Left renal pelvis (tissue), 4 donors: ENCODE measurements around the gene NIBAN1. TPM values are rescaled to one million over a fixed set of nuclear protein-coding genes. Genes with fewer than 3 reads are reported as not detected.

Source experiments
- DNase-seq, 4 donors: peaks; one replicate each; pipeline ENCODE4 v3.0.0-alpha.2; 2013; ENCODE audit warnings: low read depth in 4 of 4, low spot score in 3 of 4
- polyA plus RNA-seq, 4 donors: library from polyadenylated mRNA; unstranded; fragments of 120-200 nt; gene quantifications; one replicate each; pipeline ENCODE4 v1.2.1, GENCODE V29; 2013; ENCODE audit not compliant: insufficient read length in 4 of 4

NIBAN1 gene
- polyA plus RNA-seq, 4 donors = 3.0 to 18.3 (median 4.0) TPM

DNA sequence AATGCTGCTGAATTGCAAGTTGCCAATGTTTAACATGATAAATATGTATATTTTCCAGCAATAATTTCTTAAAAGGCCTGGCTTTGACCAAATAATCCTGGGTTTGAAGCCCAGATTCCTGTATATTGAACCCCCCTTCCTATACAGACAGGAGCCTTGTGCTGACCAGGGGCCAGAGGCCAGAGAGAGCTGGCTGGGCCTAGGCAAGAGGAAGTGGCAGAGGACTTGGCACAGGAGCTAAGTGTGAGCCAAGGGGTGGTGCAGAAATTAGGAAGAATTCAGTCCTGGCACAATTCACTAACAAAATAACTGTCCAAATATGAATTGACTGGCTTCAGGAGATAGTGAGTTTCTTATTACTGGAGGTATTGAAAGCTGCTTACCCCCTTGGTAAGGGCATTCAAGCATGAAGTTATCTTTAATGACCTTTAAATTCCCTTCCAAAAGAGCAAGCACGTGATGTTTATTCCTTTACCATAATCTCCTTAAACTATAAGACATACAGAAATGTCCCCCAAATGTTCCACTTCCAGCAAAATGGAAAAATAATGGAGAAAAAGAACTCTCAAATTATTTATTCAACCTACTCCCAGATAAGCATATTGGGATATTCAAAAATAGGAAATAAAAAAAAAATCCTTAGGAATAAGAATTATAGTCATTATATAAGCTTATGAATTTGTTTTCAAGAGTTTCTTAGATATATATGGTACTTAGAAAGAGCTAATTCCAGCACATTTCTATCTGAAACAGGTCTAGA is 26.6 kb downstream of the NIBAN1 start:
- no peak for DNase-seq

DNA sequence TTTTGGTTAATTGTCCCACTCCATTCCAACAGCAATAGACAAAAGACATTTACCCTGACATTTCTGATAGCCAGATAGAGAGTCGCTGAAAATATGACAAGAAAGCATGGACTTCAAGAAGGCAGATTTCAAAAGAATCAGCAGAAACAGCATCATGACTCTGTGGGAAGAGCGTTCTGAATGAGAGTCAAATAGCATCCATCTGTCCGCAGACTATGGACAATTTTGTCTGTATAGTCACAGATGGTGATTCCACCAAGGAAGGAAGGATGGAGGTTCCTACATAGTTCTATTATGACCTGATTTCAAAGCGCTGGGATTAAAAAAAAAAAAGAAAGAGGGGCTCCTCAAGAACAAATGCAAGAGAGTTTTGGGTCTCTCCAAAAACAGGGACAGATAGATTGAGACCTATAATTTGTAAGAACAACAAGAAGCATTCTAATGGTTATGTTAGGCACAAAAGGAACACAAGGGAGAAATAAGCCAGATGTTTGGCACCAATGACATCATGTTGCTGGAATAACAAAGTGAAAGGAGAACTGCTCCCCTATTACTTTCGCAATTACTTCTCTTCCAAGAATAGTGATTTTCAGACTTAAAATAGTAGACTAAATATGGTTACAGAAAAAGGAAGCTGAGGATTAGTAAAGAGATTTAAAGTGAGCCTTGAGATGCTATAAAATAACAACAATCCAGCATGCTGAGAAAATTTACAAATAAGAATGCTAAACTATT is 28.5 kb downstream of the NIBAN1 start:
- DNase-seq = no peak

GRCh38 chr1:184945029-184945428 is 29.3 kb downstream of the NIBAN1 start:
- no peak for DNase-seq

- no peak for DNase-seq
These were observed 30.3 kb downstream of the NIBAN1 start for GRCh38 chr1:184943998-184944397.

GRCh38 chr1:184941735-184942134 is 32.6 kb downstream of the NIBAN1 start:
- no peak for DNase-seq

DNA sequence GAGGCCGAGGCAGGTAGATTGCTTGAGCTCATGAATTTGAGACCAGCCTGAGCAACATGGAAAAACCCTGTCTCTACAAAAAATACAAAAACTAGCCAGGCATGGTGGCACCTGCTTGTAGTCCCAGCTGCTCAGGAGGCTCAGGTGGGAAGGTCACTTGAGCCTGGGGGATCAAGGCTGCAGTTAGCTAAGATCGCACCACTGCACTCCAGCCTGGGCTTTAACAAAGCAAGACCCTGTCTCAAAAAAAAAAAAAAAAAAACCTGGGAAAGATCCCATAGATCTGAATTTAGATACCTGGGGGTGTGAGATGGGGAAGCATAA is 32.9 kb downstream of the NIBAN1 start:
- DNase-seq = no peak

DNA sequence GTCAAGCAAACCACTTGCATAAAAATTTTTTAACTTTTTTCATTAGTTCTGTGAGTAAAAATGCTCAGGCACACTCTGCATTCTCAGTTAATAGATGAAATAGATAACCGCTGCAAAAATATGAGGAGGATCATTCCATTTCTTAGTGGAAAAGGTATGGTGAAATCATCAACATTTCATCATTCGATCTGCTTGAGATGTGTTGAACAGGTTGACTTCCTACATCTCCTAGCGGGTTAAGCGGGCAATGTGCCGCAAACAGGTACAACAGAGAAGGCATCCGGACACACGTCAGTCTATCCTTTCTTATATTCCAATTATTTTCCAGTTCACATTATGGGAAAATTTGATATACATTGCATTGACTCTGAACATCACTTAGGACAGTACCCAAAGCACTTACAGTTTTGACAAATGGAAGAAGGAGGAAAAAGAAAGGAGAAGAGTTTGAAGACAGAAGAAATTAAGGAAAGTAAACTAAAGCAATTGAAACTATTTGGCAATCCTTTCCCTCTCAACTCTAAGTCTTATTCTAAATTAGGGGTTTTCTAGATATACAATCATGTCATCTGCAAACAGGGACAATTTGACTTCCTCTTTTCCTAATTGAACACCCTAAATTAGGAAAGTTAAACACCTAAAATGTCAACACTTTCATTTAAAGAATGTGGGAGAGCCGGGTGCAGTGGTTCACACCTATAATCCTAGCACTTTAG is 33.5 kb downstream of the NIBAN1 start:
- no peak for DNase-seq

- DNase-seq = no peak
These were observed 34.1 kb downstream of the NIBAN1 start for GRCh38 chr1:184940226-184940625.

- no peak for DNase-seq
These were observed 36.6 kb downstream of the NIBAN1 start for GRCh38 chr1:184937729-184938128.

- DNase-seq = no peak
These were observed 38.1 kb downstream of the NIBAN1 start for GRCh38 chr1:184935920-184936798.

- DNase-seq = no peak
These were observed 40.4 kb downstream of the NIBAN1 start for GRCh38 chr1:184933944-184934343.

GRCh38 chr1:184932319-184932718 is 42.0 kb downstream of the NIBAN1 start:
- no peak for DNase-seq

- no peak for DNase-seq
These were observed 42.7 kb downstream of the NIBAN1 start for GRCh38 chr1:184931566-184931965.

DNA sequence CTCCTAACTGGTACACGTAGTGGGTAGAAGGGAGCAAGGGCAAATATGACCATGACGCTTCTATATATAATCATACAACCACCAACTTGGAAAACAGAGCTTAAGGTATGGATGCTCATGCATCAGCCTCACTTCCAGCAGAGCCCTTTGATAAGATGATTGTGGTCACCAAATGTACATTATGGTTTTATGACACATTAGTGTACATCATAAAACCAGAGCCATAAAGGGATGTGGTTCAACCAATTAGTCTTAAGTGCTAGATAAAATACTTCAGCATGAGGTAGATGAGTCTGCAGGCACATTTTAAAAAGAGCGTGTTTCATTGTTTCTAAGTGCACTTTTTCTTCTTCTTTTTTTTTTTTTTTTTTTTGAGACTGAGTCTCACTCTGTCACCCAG is 43.7 kb downstream of the NIBAN1 start:
- no peak for DNase-seq

GRCh38 chr1:184930232-184930631 is 44.1 kb downstream of the NIBAN1 start:
- no peak for DNase-seq

GRCh38 chr1:184929711-184930202 is 44.6 kb downstream of the NIBAN1 start:
- no peak for DNase-seq

DNA sequence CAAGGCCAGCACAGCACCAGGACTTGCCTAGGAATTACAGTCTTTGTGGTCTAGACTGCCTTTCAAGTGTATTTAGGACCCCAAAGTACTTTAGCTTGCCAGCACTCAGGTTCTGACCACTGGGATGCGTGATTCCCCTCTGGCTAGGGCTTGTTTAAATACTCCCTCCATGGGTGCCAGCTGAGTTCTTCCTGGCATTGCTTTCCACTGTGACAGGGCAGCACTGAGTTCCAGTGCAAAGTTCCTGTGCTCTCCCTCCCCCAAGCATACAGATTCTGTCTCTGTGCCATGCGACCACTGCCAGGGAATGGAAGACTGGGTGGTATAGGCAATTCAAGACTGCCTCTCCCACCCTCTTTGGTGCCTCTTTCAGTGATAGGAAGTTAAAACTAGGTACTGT is 45.9 kb downstream of the NIBAN1 start:
- no peak for DNase-seq
